HG03521 (cell line): Measurements from ENCODE around the gene CACNA1C.

Experiments used
- ATAC-seq: cut with Tn5 transposase; IDR thresholded peaks from one replicate; pipeline ENCODE4 v1.9.1; 2021; ENCODE audit warnings: mild to moderate bottlenecking, moderate library complexity; ENCODE audit not compliant: unreplicated experiment

Gene CACNA1C

GRCh38 chr12:2191534-2192153 lies 138.9 kb downstream of the CACNA1C start:
- no peak for ATAC-seq

- ATAC-seq: no peak
Measured at GRCh38 chr12:2192231-2192630, 139.4 kb downstream of the CACNA1C start.

GRCh38 chr12:2194060-2194459 lies 141.3 kb downstream of the CACNA1C start:
- no peak for ATAC-seq

- ATAC-seq: no peak
Measured at GRCh38 chr12:2194571-2194970, 141.8 kb downstream of the CACNA1C start.

GRCh38 chr12:2195085-2195484 lies 142.3 kb downstream of the CACNA1C start:
- no peak for ATAC-seq

- no peak for ATAC-seq
Measured at GRCh38 chr12:2198005-2198501, 145.3 kb downstream of the CACNA1C start.

GRCh38 chr12:2198542-2198941 lies 145.8 kb downstream of the CACNA1C start:
- ATAC-seq: no peak

GRCh38 chr12:2205996-2206395 lies 153.2 kb downstream of the CACNA1C start:
- ATAC-seq: no peak

GRCh38 chr12:2208837-2209635 lies 156.2 kb downstream of the CACNA1C start:
- ATAC-seq: no peak

- no peak for ATAC-seq
Measured at GRCh38 chr12:2211119-2211518, 158.3 kb downstream of the CACNA1C start.

- ATAC-seq: no peak
Measured at GRCh38 chr12:2212537-2212936, 159.8 kb downstream of the CACNA1C start.

GRCh38 chr12:2212971-2213869 lies 160.4 kb downstream of the CACNA1C start:
- no peak for ATAC-seq

- no peak for ATAC-seq
Measured at GRCh38 chr12:2214411-2214810, 161.6 kb downstream of the CACNA1C start.

- ATAC-seq: no peak
Measured at GRCh38 chr12:2215709-2216560, 163.1 kb downstream of the CACNA1C start.

- no peak for ATAC-seq
Measured at GRCh38 chr12:2218706-2219105, 165.9 kb downstream of the CACNA1C start.

- ATAC-seq: no peak
Measured at GRCh38 chr12:2221030-2221621, 168.3 kb downstream of the CACNA1C start.

GRCh38 chr12:2222691-2223090 lies 169.9 kb downstream of the CACNA1C start:
- ATAC-seq: no peak

GRCh38 chr12:2224961-2225360 lies 172.2 kb downstream of the CACNA1C start:
- no peak for ATAC-seq

- ATAC-seq: no peak
Measured at GRCh38 chr12:2225696-2226095, 172.9 kb downstream of the CACNA1C start.

- ATAC-seq: no peak
Measured at GRCh38 chr12:2226641-2227040, 173.9 kb downstream of the CACNA1C start.
